ENCODE data around the gene SLC37A2.
A peak's percentile ranks its signal among the peaks of the same experiment; 100 is the strongest.

The SLC37A2 gene

DNA sequence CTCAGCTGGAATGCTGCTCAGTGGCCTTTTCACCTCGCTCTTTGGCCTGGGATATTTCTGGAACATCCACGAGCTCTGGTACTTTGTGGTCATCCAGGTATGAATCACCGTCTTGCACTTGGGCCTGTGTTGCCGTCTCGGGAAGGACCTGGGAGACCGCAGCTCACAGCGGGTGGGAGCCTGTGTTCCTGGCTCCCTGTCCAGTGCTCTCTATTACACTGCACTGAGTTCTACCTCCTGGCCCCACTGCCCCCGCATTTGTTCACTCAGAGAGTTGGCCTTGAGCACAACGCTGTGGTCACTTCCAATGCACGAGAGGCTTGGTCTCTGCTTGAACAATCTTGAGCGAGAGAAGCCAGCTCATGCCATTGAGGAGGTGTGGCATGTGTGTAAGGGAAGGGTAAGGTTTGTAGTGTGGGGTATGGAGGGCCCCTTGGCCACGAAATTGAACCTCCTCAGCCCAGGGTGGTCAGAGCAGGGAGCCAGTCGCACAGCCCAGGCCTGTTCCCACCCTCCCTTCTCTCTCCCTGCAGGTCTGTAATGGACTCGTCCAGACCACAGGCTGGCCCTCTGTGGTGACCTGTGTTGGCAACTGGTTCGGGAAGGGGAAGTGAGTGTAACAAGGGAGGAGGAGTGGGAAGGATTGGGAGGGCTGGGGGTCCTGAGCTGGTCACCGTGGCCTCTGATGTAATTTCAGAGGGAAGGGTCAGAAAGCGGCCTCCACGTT, 16.2 kb downstream of the SLC37A2 start:
- H3K36me3 ChIP-seq (ENCODE audit: control insufficient read depth, insufficient read depth, low read length, severe bottlenecking) = no peaks in the 10 kb centered on the region
- no peak for DNase-seq (ENCODE audit: low read depth)

DNA sequence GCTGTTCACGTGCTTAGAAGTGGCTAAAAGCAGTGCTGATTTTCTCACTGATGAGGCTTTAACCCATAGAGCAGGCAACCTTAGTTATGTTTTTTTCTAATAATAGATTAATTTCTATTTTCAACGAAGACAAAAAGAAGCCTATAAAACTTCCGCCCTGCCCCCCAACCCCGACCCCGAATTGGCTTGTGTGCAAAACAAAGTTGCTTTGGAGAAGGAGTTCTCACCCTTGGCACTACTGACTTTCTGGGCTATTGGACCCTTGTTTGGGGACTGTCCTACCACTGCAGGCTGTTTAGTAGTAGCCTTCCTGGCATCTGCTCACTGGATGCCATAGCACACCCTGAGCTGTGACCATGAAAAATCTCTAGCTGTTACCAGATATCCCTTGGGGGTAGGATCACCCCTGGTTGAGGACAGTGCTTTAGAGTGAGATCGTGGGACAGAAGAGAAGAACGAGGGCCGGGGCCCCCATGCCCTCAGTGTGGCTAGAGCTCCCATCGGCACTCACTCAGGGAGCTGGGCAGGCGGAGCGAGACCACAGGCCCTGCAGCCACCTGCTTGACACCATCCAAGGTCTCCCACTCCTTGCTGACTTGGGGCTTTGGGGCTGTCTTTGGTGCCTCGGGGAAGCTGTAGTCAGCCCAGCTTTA, 16.9 kb downstream of the SLC37A2 start:
- no peak for DNase-seq (ENCODE audit: low read depth)
- no peaks in the 10 kb centered on the region for H3K27me3 ChIP-seq (replicated peaks; ENCODE audit: control insufficient read depth, insufficient read depth, low read length)
- H3K4me3 ChIP-seq (ENCODE audit: low read length) = no peak overlapping the region
- H3K9ac ChIP-seq (ENCODE audit: low read length) = no peak overlapping the region
- no peaks in the 10 kb centered on the region for H3K9me3 ChIP-seq (ENCODE audit: control insufficient read depth, low read length)
- peaks cover 19% of the 10 kb centered on the region for H3K4me1 ChIP-seq (ENCODE audit: control insufficient read depth, insufficient read depth, low read length)
- H3K36me3 ChIP-seq (ENCODE audit: control insufficient read depth, insufficient read depth, low read length, severe bottlenecking) = no peaks in the 10 kb centered on the region

More for the DNA sequence above, 16.2 kb downstream of the SLC37A2 start:
- Histone ChIP-seq H3K4me3 (ENCODE audit: low read length) (no peak overlapping the region), H3K4me1 (ENCODE audit: control insufficient read depth, insufficient read depth, low read length) (peaks cover 19% of the 10 kb centered on the region), H3K9ac (ENCODE audit: low read length) (no peak overlapping the region), H3K27me3 (replicated peaks; ENCODE audit: control insufficient read depth, insufficient read depth, low read length) (no peaks in the 10 kb centered on the region), H3K9me3 (ENCODE audit: control insufficient read depth, low read length) (no peaks in the 10 kb centered on the region)

DNA sequence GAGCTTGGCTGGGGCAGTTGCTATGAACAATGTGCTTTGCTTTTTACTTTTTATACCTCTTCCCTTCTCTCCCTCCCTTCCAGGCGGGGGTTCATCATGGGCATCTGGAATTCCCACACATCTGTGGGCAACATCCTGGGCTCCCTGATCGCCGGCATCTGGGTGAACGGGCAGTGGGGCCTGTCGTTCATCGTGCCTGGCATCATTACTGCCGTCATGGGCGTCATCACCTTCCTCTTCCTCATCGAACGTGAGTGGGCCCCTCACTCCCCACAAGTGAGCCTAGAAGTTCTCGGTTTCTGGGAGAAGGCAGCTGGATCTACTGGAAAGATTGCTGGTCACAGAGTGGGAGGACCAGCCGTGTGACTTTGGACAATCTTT, 17.4 kb downstream of the SLC37A2 start:
- no peak overlapping the region for H3K9ac ChIP-seq (ENCODE audit: low read length)
- H3K9me3 ChIP-seq (ENCODE audit: control insufficient read depth, low read length) = no peaks in the 10 kb centered on the region
- no peak for DNase-seq (ENCODE audit: low read depth)
- H3K27me3 ChIP-seq (replicated peaks; ENCODE audit: control insufficient read depth, insufficient read depth, low read length) = no peaks in the 10 kb centered on the region
- no peaks in the 10 kb centered on the region for H3K36me3 ChIP-seq (ENCODE audit: control insufficient read depth, insufficient read depth, low read length, severe bottlenecking)
- no peak overlapping the region for H3K4me3 ChIP-seq (ENCODE audit: low read length)
- peaks cover 18% of the 10 kb centered on the region for H3K4me1 ChIP-seq (ENCODE audit: control insufficient read depth, insufficient read depth, low read length)

DNA sequence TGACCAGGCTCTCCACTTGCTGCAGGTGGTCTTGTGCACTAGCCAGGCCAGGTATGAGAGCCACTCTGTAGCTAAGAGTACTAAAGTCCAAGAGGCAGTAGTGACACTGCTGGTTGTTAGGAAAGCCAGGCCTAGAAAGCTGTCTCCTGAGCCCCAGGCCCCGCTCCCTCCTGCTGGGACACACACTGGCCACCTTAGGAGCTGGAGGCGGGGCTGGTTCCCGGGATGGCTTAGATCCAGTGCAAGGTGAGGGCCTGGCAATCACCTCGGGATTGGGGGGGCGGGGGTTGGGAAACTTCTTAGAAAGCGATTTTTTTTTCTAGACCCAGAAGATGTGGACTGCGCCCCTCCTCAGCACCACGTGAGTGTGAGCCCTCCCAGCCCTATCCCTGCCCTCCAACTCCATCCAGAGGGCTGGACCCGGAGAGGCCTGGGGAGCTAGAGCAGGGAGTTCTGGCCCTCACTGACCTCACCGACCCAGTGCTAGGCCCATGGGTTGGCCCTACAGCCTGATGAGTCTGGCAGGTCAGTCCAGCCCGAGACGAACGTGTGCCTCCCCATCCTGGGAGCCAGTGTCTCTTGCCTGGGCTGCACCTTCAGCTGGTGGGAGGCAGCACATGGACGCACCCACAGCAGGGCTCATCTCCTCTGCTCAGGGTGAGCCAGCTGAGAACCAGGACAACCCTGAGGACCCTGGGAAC, 18.1 kb downstream of the SLC37A2 start:
- H3K9ac ChIP-seq (ENCODE audit: low read length) = no peak overlapping the region
- H3K27me3 ChIP-seq (replicated peaks; ENCODE audit: control insufficient read depth, insufficient read depth, low read length) = no peaks in the 10 kb centered on the region
- no peak for DNase-seq (ENCODE audit: low read depth)
- H3K36me3 ChIP-seq (ENCODE audit: control insufficient read depth, insufficient read depth, low read length, severe bottlenecking) = no peaks in the 10 kb centered on the region
- H3K4me3 ChIP-seq (ENCODE audit: low read length) = no peak overlapping the region
- no peaks in the 10 kb centered on the region for H3K9me3 ChIP-seq (ENCODE audit: control insufficient read depth, low read length)
- H3K4me1 ChIP-seq (ENCODE audit: control insufficient read depth, insufficient read depth, low read length) = peaks cover 15% of the 10 kb centered on the region

DNA sequence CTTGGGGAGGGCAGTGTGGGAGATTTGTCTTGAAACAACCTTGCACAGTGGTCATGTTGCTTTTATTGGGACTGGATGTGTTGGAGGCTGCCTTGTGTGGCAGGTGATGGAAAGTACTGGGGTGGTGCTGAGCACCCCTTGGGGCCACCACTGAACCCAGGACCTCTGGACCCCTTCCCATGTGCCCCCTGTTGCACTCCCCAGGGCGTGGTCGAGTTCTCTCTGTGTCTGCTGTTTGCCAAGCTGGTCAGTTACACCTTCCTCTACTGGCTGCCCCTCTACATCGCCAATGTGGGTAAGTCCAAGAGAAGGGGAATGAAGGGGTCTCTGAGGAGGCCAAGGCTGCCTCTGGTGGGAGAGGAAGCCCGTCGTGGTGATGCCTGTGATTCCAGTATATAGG, 18.9 kb downstream of the SLC37A2 start:
- no peaks in the 10 kb centered on the region for H3K27me3 ChIP-seq (replicated peaks; ENCODE audit: control insufficient read depth, insufficient read depth, low read length)
- no peak overlapping the region for H3K4me3 ChIP-seq (ENCODE audit: low read length)
- no peaks in the 10 kb centered on the region for H3K9me3 ChIP-seq (ENCODE audit: control insufficient read depth, low read length)
- H3K36me3 ChIP-seq (ENCODE audit: control insufficient read depth, insufficient read depth, low read length, severe bottlenecking) = no peaks in the 10 kb centered on the region
- no peak for DNase-seq (ENCODE audit: low read depth)
- H3K4me1 ChIP-seq (ENCODE audit: control insufficient read depth, insufficient read depth, low read length) = peaks cover 15% of the 10 kb centered on the region
- H3K9ac ChIP-seq (ENCODE audit: low read length) = no peak overlapping the region

DNA sequence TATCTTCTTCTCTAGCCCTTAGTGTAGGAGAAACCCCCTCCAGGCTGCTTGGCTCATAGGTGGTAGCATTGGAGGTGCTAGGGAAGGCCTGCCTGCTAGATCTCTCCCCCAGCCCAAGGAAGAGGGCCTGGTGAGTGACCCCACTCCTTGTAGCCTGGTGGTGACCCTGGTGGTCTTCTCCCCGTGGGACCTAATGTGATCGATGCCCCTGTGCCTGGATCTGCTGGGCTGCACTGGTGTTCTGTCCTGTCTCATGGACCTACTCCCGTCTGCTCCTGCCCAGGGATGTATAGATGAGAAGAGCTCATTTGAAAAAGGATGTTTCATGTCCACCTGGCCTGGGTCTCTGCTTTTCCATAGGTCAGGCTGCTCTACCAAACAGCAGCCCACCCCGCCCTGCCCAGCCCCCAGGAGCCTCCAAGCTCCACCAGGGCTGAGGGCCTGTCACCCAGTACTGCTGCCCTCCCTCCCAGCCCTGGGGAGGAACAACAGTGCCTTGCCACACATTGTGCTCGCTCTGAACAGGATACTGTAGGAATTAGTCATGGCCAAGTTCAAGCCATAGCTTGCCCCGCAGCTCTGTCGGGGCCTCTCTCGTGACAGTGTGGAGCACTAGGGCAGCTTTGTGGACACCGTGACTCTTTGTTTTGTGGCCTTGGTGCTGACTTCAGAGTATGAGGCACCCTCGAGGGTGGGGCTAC, 19.7 kb downstream of the SLC37A2 start:
- no peaks in the 10 kb centered on the region for H3K9me3 ChIP-seq (ENCODE audit: control insufficient read depth, low read length)
- peak; percentile 79 for DNase-seq (ENCODE audit: low read depth)

DNA sequence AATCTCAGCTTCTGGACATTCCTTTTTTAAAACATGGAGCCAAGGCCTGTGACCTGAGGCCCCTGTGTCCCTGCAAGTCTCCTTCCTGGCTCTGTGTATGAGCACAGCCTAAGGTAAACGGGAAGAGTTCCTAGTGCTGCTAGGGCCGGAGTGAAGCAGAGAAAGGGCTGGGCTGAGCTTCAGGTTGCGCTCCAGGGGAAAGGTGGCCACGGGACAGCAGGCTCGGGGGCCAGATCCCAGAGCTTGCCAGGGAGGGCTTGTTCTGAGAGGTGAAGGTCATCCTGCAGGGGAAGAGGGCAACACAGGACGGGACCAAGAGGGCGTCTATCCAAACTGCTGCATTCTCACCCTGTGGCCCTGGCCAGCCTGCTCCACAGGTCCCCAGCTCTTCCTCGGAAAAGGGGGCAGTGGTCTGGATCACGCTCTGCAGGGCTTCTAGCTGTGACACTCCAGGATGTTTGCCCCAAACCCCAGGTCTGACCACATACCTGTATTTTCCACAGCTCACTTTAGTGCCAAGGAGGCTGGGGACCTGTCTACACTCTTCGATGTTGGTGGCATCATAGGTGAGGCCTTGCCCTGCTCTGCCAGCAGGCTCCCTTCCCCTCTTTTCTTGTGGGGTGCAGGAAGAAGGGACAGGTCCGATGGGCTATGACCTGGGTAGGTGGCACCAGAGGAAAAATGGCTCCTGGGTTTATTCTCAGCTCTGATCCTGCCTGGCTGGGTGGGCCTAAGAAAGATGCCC, 20.4 kb downstream of the SLC37A2 start:
- DNase-seq (ENCODE audit: low read depth) = no peak
- Histone ChIP-seq H3K4me1 (ENCODE audit: control insufficient read depth, insufficient read depth, low read length) (peaks cover 15% of the 10 kb centered on the region), H3K9me3 (ENCODE audit: control insufficient read depth, low read length) (no peaks in the 10 kb centered on the region), H3K36me3 (ENCODE audit: control insufficient read depth, insufficient read depth, low read length, severe bottlenecking) (no peaks in the 10 kb centered on the region), H3K27me3 (replicated peaks; ENCODE audit: control insufficient read depth, insufficient read depth, low read length) (no peaks in the 10 kb centered on the region), H3K4me3 (ENCODE audit: low read length) (peak overlapping the region; percentile 45), H3K9ac (ENCODE audit: low read length) (peak overlapping the region; percentile 27)

More for the DNA sequence above, 19.7 kb downstream of the SLC37A2 start:
- H3K4me3 ChIP-seq (ENCODE audit: low read length) = no peak overlapping the region
- peak overlapping the region; percentile 27 for H3K9ac ChIP-seq (ENCODE audit: low read length)
- no peaks in the 10 kb centered on the region for H3K36me3 ChIP-seq (ENCODE audit: control insufficient read depth, insufficient read depth, low read length, severe bottlenecking)
- peaks cover 15% of the 10 kb centered on the region for H3K4me1 ChIP-seq (ENCODE audit: control insufficient read depth, insufficient read depth, low read length)
- H3K27me3 ChIP-seq (replicated peaks; ENCODE audit: control insufficient read depth, insufficient read depth, low read length) = no peaks in the 10 kb centered on the region

DNA sequence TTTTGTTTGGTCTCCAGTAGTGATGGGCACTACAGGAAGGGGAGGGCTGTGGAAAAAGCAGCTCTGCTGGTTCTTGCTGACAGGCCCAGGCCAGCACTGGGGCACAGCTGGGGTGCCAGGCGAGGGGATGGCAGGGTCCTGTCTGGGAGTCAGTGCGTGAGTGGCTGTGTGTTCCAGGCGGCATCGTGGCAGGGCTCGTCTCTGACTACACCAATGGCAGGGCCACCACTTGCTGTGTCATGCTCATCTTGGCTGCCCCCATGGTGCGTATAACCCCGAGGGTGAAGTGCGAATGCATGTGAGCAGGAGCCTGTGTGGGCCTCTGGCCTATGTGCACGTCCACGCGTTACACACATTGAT, 20.9 kb downstream of the SLC37A2 start:
- H3K9me3 ChIP-seq (ENCODE audit: control insufficient read depth, low read length) = no peaks in the 10 kb centered on the region
- H3K9ac ChIP-seq (ENCODE audit: low read length) = no peak overlapping the region
- H3K27me3 ChIP-seq (replicated peaks; ENCODE audit: control insufficient read depth, insufficient read depth, low read length) = no peaks in the 10 kb centered on the region
- H3K4me3 ChIP-seq (ENCODE audit: low read length) = no peak overlapping the region
- no peak for DNase-seq (ENCODE audit: low read depth)
- peaks cover 15% of the 10 kb centered on the region for H3K4me1 ChIP-seq (ENCODE audit: control insufficient read depth, insufficient read depth, low read length)
- no peaks in the 10 kb centered on the region for H3K36me3 ChIP-seq (ENCODE audit: control insufficient read depth, insufficient read depth, low read length, severe bottlenecking)

DNA sequence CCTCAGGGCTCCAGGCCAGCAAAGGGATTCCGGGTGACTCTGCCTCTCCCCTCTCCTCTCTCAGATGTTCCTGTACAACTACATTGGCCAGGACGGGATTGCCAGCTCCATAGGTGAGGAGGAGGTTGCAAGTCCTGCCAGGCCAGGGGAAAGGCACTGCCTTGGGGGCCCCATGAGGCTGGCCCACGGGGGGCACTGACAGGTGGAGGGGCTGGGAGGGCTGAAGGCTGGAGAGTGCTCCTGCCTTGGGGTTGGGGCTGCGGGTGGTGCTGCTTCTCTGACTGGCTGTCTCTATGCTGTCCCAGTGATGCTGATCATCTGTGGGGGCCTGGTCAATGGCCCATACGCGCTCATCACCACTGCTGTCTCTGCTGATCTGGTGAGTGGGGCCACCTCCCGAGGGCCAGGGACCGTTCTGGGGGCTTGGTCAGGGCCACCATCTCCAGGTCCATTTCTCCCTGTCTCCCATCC, 21.7 kb downstream of the SLC37A2 start:
- H3K4me1 ChIP-seq (ENCODE audit: control insufficient read depth, insufficient read depth, low read length) = peaks cover 15% of the 10 kb centered on the region
- H3K4me3 ChIP-seq (ENCODE audit: low read length) = no peak overlapping the region
- no peaks in the 10 kb centered on the region for H3K36me3 ChIP-seq (ENCODE audit: control insufficient read depth, insufficient read depth, low read length, severe bottlenecking)

DNA sequence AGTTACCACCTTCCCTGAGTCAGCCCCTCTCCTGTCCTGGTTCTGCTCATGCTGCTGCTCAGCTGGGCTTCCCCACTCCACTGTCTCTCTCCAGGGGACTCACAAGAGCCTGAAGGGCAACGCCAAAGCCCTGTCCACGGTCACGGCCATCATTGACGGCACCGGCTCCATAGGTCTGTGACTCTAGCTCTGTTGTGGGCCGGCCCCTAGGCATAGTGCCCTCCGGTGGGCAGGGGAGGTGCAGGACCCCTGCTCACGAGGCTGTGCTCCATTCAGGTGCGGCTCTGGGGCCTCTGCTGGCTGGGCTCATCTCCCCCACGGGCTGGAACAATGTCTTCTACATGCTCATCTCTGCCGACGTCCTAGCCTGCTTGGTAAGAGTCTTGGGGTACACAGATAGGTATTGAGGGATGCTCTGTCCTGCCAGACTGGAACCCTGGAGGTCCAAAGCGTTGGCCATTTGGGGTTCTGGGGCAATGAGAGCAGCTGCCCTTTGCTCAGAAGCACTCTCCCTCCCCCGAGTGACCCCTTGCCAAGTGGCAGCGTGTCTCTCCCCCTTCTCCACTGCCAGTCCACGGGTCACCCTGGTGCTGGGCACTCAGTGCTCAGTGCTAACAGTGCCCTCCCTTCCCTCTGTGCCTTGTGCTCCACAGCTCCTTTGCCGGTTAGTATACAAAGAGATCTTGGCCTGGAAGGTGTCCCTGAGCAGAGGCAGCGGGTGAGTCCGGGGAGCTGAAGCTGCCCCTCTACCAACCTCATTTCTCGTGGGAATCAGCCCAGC, 22.4 kb downstream of the SLC37A2 start:
- H3K4me3 ChIP-seq (ENCODE audit: low read length) = no peak overlapping the region
- no peaks in the 10 kb centered on the region for H3K36me3 ChIP-seq (ENCODE audit: control insufficient read depth, insufficient read depth, low read length, severe bottlenecking)
- H3K9ac ChIP-seq (ENCODE audit: low read length) = no peak overlapping the region
- H3K9me3 ChIP-seq (ENCODE audit: control insufficient read depth, low read length) = no peaks in the 10 kb centered on the region
- H3K27me3 ChIP-seq (replicated peaks; ENCODE audit: control insufficient read depth, insufficient read depth, low read length) = no peaks in the 10 kb centered on the region
- no peak for DNase-seq (ENCODE audit: low read depth)
- H3K4me1 ChIP-seq (ENCODE audit: control insufficient read depth, insufficient read depth, low read length) = peaks cover 15% of the 10 kb centered on the region

More for the DNA sequence above, 21.7 kb downstream of the SLC37A2 start:
- Histone ChIP-seq H3K27me3 (replicated peaks; ENCODE audit: control insufficient read depth, insufficient read depth, low read length) (no peaks in the 10 kb centered on the region), H3K9ac (ENCODE audit: low read length) (no peak overlapping the region), H3K9me3 (ENCODE audit: control insufficient read depth, low read length) (no peaks in the 10 kb centered on the region)
- no peak for DNase-seq (ENCODE audit: low read depth)

Measured in adipocyte (in vitro differentiated cells).